OCI-LY1 (cell line): ENCODE data around the gene DIP2C.

ENCODE experiments used
- H2AFZ ChIP-seq: fragments of 200-600 bp; sonication (generic), shearing (Covaris generic); 2 replicates; pipeline ENCODE4 v1.6.0; 2014; ENCODE audit warnings: antibody characterized with exemption, mild to moderate bottlenecking, low read length
- H3F3A ChIP-seq: fragments of 200-600 bp; sonication (generic), shearing (Covaris generic); 2 replicates; pipeline ENCODE4 v1.6.0; 2014; ENCODE audit warnings: mild to moderate bottlenecking, antibody characterized with exemption, low read length, moderate library complexity; ENCODE audit not compliant: insufficient read depth
- H3K27ac ChIP-seq: fragments of 200-600 bp; sonication (generic); 2 replicates; pipeline ENCODE4 v1.5.1; 2014; ENCODE audit warnings: low read length, mixed run types, mild to moderate bottlenecking, low read depth; ENCODE audit not compliant: poor library complexity, severe bottlenecking
- H3K27me3 ChIP-seq: fragments of 200-600 bp; sonication (generic); 2 replicates; pipeline ENCODE4 v1.6.0; 2014; ENCODE audit warnings: antibody characterized with exemption, mild to moderate bottlenecking, low read length, moderate library complexity; ENCODE audit not compliant: insufficient read depth
- H3K36me3 ChIP-seq: fragments of 200-600 bp; sonication (generic); 2 replicates; pipeline ENCODE4 v1.6.1; 2014; ENCODE audit warnings: mild to moderate bottlenecking, antibody characterized with exemption, low read length, moderate library complexity, mixed read lengths; ENCODE audit not compliant: insufficient read depth
- H3K4me1 ChIP-seq: fragments of 200-600 bp; sonication (generic); 2 replicates; pipeline ENCODE4 v1.5.1; 2014; ENCODE audit warnings: mild to moderate bottlenecking, low read length, moderate library complexity; ENCODE audit not compliant: insufficient read depth, severe bottlenecking
- H3K4me2 ChIP-seq: fragments of 200-600 bp; sonication (generic), shearing (Covaris generic); 2 replicates; pipeline ENCODE4 v1.6.1; 2014; ENCODE audit warnings: low read length
- H3K4me3 ChIP-seq: fragments of 200-600 bp; sonication (generic); 2 replicates; pipeline ENCODE4 v1.5.1; 2014; ENCODE audit warnings: low read length, low read depth, mild to moderate bottlenecking, mixed read lengths; ENCODE audit not compliant: poor library complexity, severe bottlenecking
- H3K79me2 ChIP-seq: fragments of 200-600 bp; shearing (Covaris generic); 2 replicates; pipeline ENCODE4 v1.6.1; 2016; ENCODE audit warnings: mixed run types, low read length, mixed read lengths; ENCODE audit not compliant: insufficient read depth
- H3K9ac ChIP-seq: fragments of 200-600 bp; sonication (generic), shearing (Covaris generic); 2 replicates; pipeline ENCODE4 v1.6.1; 2014; ENCODE audit warnings: mild to moderate bottlenecking, low read length, mixed read lengths
- H3K9me2 ChIP-seq: fragments of 200-600 bp; sonication (generic), shearing (Covaris generic); 2 replicates; pipeline ENCODE4 v1.6.1; 2014; ENCODE audit warnings: low read depth, mild to moderate bottlenecking, low read length, mixed read lengths
- H3K9me3 ChIP-seq: fragments of 200-600 bp; shearing (Covaris generic); 2 replicates; pipeline ENCODE4 v1.6.1; 2014; ENCODE audit warnings: low read length, mixed read lengths
- H4K20me1 ChIP-seq: fragments of 200-600 bp; sonication (generic), shearing (Covaris generic); 2 replicates; pipeline ENCODE4 v1.6.0; 2016; ENCODE audit warnings: mild to moderate bottlenecking, low read length; ENCODE audit not compliant: insufficient read depth
- TF ChIP-seq, protein P1 (sequence below): fragments of 200-600 bp; sonication (generic), shearing (Covaris generic); IDR thresholded peaks from 2 replicates; pipeline ENCODE4 v1.5.1; 2017; ENCODE audit warnings: mild to moderate bottlenecking, antibody characterized with exemption, low read length, moderate library complexity, mixed read lengths

The DIP2C gene

DNA sequence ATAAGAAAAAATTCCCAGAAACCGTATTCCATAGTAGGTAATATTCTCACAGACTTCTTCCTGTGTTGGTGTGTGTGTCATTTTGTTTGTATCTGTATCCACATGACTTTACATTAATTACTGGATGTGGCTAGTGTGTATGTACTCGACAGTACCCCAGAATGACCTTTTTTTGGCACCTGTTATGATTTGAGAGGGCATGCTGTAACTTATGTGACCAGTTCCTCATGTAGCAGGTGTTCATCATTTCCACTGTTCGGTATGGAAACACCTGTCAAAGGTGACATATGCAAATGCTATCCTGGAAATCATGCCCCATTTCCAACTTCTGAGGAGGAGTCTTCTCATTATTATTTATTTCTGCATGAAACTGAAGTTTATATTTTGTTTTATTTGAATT, 464.9 kb downstream of the DIP2C start:
- no peak overlapping the region for H3K4me3 ChIP-seq
- no peaks in the 10 kb centered on the region for H3K9me3 ChIP-seq
- no peak overlapping the region for H3K9ac ChIP-seq
- no peaks in the 10 kb centered on the region for H3F3A ChIP-seq
- H4K20me1 ChIP-seq = no peaks in the 10 kb centered on the region
- H3K79me2 ChIP-seq = no peaks in the 10 kb centered on the region
- no peaks in the 10 kb centered on the region for H3K9me2 ChIP-seq
- peaks cover 5% of the 10 kb centered on the region for H3K4me1 ChIP-seq
- no peaks in the 10 kb centered on the region for H3K36me3 ChIP-seq
- no peaks in the 10 kb centered on the region for H3K27me3 ChIP-seq
- TF ChIP-seq, protein P1, sequence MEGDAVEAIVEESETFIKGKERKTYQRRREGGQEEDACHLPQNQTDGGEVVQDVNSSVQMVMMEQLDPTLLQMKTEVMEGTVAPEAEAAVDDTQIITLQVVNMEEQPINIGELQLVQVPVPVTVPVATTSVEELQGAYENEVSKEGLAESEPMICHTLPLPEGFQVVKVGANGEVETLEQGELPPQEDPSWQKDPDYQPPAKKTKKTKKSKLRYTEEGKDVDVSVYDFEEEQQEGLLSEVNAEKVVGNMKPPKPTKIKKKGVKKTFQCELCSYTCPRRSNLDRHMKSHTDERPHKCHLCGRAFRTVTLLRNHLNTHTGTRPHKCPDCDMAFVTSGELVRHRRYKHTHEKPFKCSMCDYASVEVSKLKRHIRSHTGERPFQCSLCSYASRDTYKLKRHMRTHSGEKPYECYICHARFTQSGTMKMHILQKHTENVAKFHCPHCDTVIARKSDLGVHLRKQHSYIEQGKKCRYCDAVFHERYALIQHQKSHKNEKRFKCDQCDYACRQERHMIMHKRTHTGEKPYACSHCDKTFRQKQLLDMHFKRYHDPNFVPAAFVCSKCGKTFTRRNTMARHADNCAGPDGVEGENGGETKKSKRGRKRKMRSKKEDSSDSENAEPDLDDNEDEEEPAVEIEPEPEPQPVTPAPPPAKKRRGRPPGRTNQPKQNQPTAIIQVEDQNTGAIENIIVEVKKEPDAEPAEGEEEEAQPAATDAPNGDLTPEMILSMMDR = no peak
- H3K27ac ChIP-seq = no peak overlapping the region
- no peak overlapping the region for H2AFZ ChIP-seq
- no peak overlapping the region for H3K4me2 ChIP-seq
